GM12878 (cell line): ENCODE results near the gene AIDA. TPM values are rescaled to one million over a fixed set of nuclear protein-coding genes. Genes with fewer than 3 reads are reported as not detected.

ENCODE experiments used
- ATF7 ChIP-seq: fragments of 450-650 bp; IDR thresholded peaks from 2 replicates; pipeline ENCODE4 v1.6.1; 2016; ENCODE audit warnings: low read depth, mild to moderate bottlenecking
- CHD4 ChIP-seq: fragments of 200-600 bp; sonication (generic); IDR thresholded peaks from 2 replicates; pipeline ENCODE4 v1.6.1; 2016; ENCODE audit warnings: mild to moderate bottlenecking
- E4F1 ChIP-seq: fragments of 450-650 bp; IDR thresholded peaks from 2 replicates; pipeline ENCODE4 v1.6.1; 2018; ENCODE audit warnings: borderline replicate concordance, mild to moderate bottlenecking; ENCODE audit not compliant: partially characterized antibody
- ESRRA ChIP-seq: IDR thresholded peaks from 2 replicates; pipeline ENCODE4 v1.6.1; 2012; ENCODE audit warnings: mild to moderate bottlenecking, low read length, improper control_type of control experiment
- ETV6 ChIP-seq, 2 experiments: fragments of 450-650 bp in 1 of 2; IDR thresholded peaks in 1 of 2; conservative IDR thresholded peaks in 1 of 2; 2 replicates each; pipeline ENCODE4 v1.6.1; 2014; ENCODE audit warnings: antibody characterized with exemption in 1 of 2, borderline replicate concordance in 1 of 2, low read depth in 1 of 2, mild to moderate bottlenecking in 1 of 2, moderate library complexity in 1 of 2
- FOXK2 ChIP-seq: fragments of 450-650 bp; IDR thresholded peaks from 2 replicates; pipeline ENCODE4 v1.6.1; 2017; ENCODE audit warnings: mild to moderate bottlenecking, moderate library complexity
- GABPA ChIP-seq: IDR thresholded peaks from 2 replicates; pipeline ENCODE4 v1.6.1; 2014; ENCODE audit warnings: antibody characterized with exemption, low read depth, mild to moderate bottlenecking, inconsistent platforms
- MYB ChIP-seq: fragments of 150-350 bp; IDR thresholded peaks from 2 replicates; pipeline ENCODE4 v1.6.1; 2014; ENCODE audit warnings: mild to moderate bottlenecking, low read depth, low read length, borderline replicate concordance
- NFIC ChIP-seq: IDR thresholded peaks from 2 replicates; pipeline ENCODE4 v1.6.1; 2012; ENCODE audit warnings: low read depth, mild to moderate bottlenecking, inconsistent platforms, low read length, moderate library complexity
- NKRF ChIP-seq: fragments of 450-650 bp; conservative IDR thresholded peaks from 2 replicates; pipeline ENCODE4 v1.6.1; 2017; ENCODE audit warnings: mild to moderate bottlenecking, moderate library complexity
- POU2F2 ChIP-seq: IDR thresholded peaks from 3 replicates; pipeline ENCODE4 v1.6.1; 2011; ENCODE audit warnings: low read depth, mild to moderate bottlenecking, low read length, borderline replicate concordance
- RBBP5 ChIP-seq: fragments of 200-600 bp; sonication (generic); conservative IDR thresholded peaks from 2 replicates; pipeline ENCODE4 v1.6.1; 2016
- SIX5 ChIP-seq: IDR thresholded peaks from 2 replicates; pipeline ENCODE4 v1.6.1; 2011; ENCODE audit warnings: mild to moderate bottlenecking, low read depth, low read length, moderate library complexity; ENCODE audit not compliant: severe bottlenecking
- SMARCA5 ChIP-seq: fragments of 450-650 bp; IDR thresholded peaks from 2 replicates; pipeline ENCODE4 v1.6.1; 2017; ENCODE audit warnings: mild to moderate bottlenecking
- TARDBP ChIP-seq: IDR thresholded peaks from 2 replicates; pipeline ENCODE4 v1.6.1; 2016; ENCODE audit warnings: borderline replicate concordance
- WRNIP1 ChIP-seq: IDR thresholded peaks from 2 replicates; pipeline ENCODE4 v1.6.1; 2011; ENCODE audit warnings: low read depth, low read length, improper control_type of control experiment, borderline replicate concordance
- ZNF687 ChIP-seq: fragments of 450-650 bp; IDR thresholded peaks from 2 replicates; pipeline ENCODE4 v1.6.1; 2017; ENCODE audit warnings: mild to moderate bottlenecking, moderate library complexity
- polyA plus RNA-seq, 11 experiments: library from polyadenylated mRNA; depleted of rRNA in 4 of 11; unstranded in 6 of 11; stranded (reverse) in 5 of 11; fragments of >200 nt; fragmentation: Nextera tagmentation in 4 of 11; fragmentation: Illumina TruSeq in 1 of 11; extraction: Ambion mirVana in 4 of 11; extraction: Trizol in 1 of 11; gene quantifications; 1 replicate in 1 of 11; 2 replicates in 10 of 11; pipeline versions ENCODE4 v1.2.1 to v1.2.3, GENCODE V29; 2011 to 2016; ENCODE audit warnings: inconsistent platforms in 2 of 11, missing spikeins in 2 of 11, low read depth in 1 of 11
- total RNA-seq, 4 experiments: library from RNA; depleted of rRNA in 3 of 4; stranded (reverse); fragments of >200 nt in 3 of 4; fragmentation: Illumina TruSeq in 1 of 4; extraction: Trizol in 1 of 4; gene quantifications; 2 replicates each; pipeline versions ENCODE4 v1.2.1 to v1.2.3, GENCODE V29; 2013 to 2021
- TF ChIP-seq, protein P1 (sequence below): IDR thresholded peaks from 2 replicates; pipeline ENCODE4 v1.6.1; 2012; ENCODE audit warnings: low read depth, low read length, improper control_type of control experiment
- TF ChIP-seq, protein P2 (sequence below): fragments of 450-650 bp; IDR thresholded peaks from 2 replicates; pipeline ENCODE4 v1.6.1; 2017; ENCODE audit warnings: borderline replicate concordance

AIDA gene
- total and polyA plus RNA-seq, 10 of the 15 experiments (the other 5 are each of a cell fraction or from before 2014, with no cell fraction given), result 8.9 to 43.1 (median 19.2) TPM

DNA sequence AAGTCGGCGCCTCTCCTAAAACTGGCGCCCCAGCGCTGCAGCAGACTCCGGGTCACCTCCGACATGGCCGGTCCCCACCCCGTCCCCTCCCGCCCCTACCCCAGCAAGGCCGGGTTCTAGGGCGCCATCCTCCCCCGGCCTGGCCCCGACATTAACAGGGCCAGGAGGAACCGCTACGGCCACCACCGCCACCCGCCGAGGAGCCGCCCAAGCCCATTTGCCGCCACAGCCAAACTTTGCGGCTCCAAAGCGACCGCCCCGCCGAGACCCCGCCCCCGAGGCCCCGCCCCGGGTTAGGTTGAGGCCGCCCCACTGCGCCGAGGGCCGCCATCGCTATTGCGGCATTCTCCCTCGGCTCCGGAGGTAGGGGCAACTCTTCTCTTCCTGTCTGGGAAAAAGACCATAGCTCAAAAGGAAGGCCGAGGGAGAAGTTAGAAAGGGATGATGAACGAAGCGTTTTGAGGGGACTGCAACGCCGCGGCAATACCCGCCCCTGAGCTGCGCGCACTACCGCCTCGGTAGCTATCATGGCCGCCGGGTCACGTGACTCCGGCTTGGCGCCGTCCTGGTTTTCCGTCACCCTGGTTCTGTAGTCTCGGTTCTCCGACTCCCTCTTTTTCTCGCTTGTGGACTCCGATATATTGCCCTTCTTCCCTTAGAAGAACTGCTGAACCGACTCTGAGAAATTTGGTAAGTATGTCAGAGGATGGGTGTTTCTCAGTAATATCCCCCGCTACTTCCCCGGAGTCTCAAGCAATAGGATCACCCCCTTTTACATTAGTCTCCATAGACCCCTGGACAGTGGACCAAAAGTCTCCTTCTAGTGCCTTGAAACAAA lies at the start of gene AIDA, which contains the start of gene BROX (continued):
- TF ChIP-seq, protein P1, sequence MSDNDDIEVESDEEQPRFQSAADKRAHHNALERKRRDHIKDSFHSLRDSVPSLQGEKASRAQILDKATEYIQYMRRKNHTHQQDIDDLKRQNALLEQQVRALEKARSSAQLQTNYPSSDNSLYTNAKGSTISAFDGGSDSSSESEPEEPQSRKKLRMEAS, result no peak
- TF ChIP-seq ATF7, result peak; percentile 43; the same call in 1 of the 2 replicates
- no peak for TF ChIP-seq RBBP5
- TF ChIP-seq, protein P2, sequence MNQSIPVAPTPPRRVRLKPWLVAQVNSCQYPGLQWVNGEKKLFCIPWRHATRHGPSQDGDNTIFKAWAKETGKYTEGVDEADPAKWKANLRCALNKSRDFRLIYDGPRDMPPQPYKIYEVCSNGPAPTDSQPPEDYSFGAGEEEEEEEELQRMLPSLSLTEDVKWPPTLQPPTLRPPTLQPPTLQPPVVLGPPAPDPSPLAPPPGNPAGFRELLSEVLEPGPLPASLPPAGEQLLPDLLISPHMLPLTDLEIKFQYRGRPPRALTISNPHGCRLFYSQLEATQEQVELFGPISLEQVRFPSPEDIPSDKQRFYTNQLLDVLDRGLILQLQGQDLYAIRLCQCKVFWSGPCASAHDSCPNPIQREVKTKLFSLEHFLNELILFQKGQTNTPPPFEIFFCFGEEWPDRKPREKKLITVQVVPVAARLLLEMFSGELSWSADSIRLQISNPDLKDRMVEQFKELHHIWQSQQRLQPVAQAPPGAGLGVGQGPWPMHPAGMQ, result no peak
- TF ChIP-seq ZNF687, result no peak
- TF ChIP-seq E4F1, result peak; percentile 95
- TF ChIP-seq FOXK2, result peak; percentile 10; the same call in 1 of the 2 replicates
- TF ChIP-seq GABPA, result no peak
- no peak for TF ChIP-seq TARDBP
- no peak for TF ChIP-seq ESRRA
- peak; percentile 58; the same call in 1 of the 2 replicates for TF ChIP-seq NKRF
- TF ChIP-seq SIX5, result peak; percentile 64
- TF ChIP-seq SMARCA5, result no peak
- no peak; the same call in 1 of the 2 replicates for TF ChIP-seq MYB
- no peak for TF ChIP-seq CHD4
- TF ChIP-seq WRNIP1, result no peak
- TF ChIP-seq ETV6 (conservative IDR thresholded peaks at IDR 0.05 in 1 of 2, IDR thresholded peaks at IDR 0.05 in 1 of 2; ENCODE audit: borderline replicate concordance in 1 of 2, low read depth in 1 of 2), result no peak
- no peak; the same call in 1 of the 2 replicates for TF ChIP-seq NFIC
- peak; percentile 30; the same call in 1 of the 3 replicates for TF ChIP-seq POU2F2
